Ramos (cell line): ENCODE results near the gene PARD3.
"Not testable (repeated sequence)": the region's sequence is repeated elsewhere in the genome, so short reads cannot be mapped to it uniquely, and the experiment has no call there.

ENCODE experiments used
- in situ Hi-C: fragments of 300-500 bp; cut with MboI; formaldehyde crosslinking; loops from one replicate; pipeline ENCODE4 v1.14.3; 2022; ENCODE audit warnings: low sequenced_read_pairs; ENCODE audit not compliant: unreplicated experiment

PARD3 gene

GRCh38 chr10:34273340-34273739 is 541.8 kb downstream of the PARD3 start:
- in situ Hi-C loops = no loop called here

DNA sequence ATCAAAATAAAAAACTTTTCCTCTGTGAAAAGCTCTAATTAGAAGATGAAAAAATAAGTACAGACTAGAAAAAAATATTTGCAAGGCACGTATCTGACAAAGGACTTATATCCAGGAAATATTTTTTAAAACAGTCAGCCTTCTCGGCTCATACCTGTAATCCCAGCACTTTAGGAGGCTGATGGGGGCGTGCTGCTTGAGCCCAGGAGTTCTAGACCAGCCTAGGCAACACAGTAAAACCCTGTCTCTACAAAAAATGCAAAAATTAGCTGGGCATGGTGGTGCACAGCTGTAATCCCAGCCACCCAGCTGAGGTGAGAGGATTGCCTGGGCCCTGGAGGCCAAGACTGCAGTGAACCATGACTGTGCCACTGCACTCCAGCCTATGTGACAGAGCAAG is 542.8 kb downstream of the PARD3 start:
- in situ Hi-C loops = no loop called here

GRCh38 chr10:34268410-34268809 is 546.7 kb downstream of the PARD3 start:
- in situ Hi-C loops = not testable (repeated sequence)

DNA sequence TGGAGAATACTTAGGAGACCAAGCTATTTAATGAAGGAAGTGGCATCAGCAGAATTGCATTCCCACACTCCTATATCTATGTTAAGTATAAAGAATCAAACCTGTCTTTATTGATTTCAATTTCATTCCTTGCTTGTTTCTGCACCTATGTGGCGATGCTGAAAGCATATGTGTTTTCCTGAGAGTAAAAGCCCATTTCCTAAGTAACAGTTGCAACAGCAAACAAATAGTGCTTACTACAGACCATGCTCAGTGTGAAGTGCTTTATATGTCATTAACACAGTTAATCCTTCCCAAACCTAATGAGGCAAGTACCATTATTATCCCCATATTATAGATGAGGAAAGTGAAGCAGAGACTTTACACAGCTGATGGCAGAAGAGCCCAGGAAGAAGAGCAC is 552.1 kb downstream of the PARD3 start:
- in situ Hi-C loops = no loop called here

- in situ Hi-C loops = no loop called here
Observed at GRCh38 chr10:34260904-34261303, 554.2 kb downstream of the PARD3 start.

GRCh38 chr10:34256216-34256615 is 558.9 kb downstream of the PARD3 start:
- in situ Hi-C loops = no loop called here

- in situ Hi-C loops = no loop called here
Observed at GRCh38 chr10:34255035-34255434, 560.1 kb downstream of the PARD3 start.

DNA sequence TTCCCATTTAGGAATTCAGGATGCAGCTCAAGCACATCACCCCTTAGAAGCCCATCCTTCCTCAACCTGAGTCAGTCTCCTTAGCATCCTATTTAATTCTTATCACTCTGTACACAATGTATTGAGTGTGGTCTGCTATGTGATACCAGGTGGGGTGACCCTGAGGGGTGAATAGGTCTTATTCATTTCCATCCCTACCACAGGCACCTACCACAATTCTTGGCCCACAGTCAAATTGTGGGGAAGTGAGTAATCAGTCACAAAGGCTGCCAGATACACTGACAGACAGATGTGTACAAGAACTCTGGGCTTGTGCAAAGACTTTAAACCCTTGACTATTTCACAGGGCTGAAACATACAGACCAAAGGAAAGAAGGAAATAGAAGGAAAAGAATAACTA is 560.5 kb downstream of the PARD3 start:
- in situ Hi-C loops = no loop called here

- in situ Hi-C loops = no loop called here
Observed at GRCh38 chr10:34252111-34252510, 563.0 kb downstream of the PARD3 start.

DNA sequence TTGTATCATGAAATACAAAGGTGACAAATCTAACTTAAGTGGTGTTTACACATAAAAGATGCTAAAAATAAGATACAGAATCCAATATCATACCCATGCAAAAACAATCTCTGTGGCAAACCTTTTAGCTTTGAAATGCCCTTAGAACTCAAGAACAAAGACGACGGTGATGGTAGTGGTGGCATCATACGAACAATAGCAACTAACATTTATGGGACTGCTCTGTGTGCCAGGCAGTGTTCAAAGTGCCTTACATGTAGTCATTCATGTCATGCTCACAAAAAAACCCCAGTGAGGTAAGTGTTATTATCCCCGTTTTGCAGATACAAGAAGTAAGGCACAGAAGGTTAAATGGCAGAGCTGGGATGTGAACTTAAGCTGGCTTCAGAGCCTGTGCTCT is 563.9 kb downstream of the PARD3 start:
- in situ Hi-C loops = no loop called here

DNA sequence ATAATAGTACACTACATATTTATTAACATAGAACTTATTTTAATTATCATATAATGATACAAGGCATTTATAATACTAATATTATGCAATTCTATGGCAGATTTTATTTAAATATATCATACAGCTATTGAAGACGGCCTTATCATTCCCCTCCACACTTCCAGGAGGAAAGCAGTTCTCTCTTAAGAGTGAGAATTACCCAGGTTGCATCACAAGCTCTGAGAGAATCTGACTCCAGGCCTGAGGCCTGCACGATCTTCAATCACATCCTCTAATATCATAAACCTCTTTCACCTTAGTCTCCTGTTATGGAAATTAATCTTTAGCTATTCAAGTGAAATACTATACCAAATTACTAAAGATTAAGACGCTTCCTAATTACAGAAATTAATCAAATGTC is 564.4 kb downstream of the PARD3 start:
- in situ Hi-C loops = no loop called here

- in situ Hi-C loops = no loop called here
Observed at GRCh38 chr10:34249634-34250033, 565.5 kb downstream of the PARD3 start.

DNA sequence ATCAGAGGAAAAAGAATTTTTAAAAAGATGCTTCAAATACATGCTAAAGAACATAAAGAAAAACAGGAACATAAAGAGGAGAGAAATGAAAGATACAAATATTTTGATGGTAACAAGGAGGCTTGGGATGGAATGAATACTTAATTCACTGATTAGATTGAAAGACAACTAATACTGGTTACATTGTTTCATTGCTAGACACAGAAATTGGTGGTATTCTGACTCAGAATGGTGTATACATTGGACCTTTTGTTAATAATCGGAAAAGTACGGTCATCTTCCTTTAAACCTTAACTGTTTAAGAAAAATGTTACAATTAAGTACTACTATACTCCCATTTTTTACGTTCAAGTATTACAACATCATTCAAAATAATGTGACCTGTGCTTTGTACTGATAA is 567.5 kb downstream of the PARD3 start:
- in situ Hi-C loops = no loop called here

DNA sequence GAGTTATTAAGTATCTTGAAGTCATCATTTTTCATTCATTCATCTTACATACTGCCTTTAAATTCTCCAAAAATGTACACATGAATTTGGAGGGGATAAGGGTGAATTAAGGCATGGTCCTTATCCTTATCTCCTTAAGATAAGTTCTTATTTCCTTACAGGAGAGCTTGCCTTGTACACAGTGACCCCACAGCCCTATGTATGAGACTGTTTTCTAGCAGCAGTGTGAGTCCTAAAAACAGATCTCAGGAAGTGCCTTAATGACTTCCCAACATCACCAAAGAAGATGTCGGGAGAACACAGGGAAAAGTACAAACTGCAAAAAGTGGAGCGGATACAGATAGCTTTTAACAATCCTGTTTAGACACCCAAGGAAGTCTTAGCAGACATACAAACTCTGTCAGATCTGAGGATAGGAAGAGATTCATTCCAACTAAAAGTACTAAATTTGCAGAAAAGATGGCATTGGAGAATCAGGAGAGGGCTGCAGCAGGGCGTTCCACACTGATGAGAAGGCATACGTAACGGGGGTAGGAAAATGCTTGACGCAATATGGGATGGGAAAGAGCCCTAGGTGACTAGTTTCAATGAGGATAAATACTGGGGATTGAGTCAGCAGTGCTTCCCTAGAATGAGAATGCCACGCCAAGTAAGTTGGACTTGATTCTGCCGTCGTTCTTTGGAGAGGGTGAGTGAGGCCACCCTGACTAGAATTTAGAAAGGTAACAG is 570.2 kb downstream of the PARD3 start:
- in situ Hi-C loops = no loop called here

- in situ Hi-C loops = no loop called here
Observed at GRCh38 chr10:34241226-34242000, 573.7 kb downstream of the PARD3 start.

- in situ Hi-C loops = no loop called here
Observed at GRCh38 chr10:34240039-34240438, 575.1 kb downstream of the PARD3 start.

DNA sequence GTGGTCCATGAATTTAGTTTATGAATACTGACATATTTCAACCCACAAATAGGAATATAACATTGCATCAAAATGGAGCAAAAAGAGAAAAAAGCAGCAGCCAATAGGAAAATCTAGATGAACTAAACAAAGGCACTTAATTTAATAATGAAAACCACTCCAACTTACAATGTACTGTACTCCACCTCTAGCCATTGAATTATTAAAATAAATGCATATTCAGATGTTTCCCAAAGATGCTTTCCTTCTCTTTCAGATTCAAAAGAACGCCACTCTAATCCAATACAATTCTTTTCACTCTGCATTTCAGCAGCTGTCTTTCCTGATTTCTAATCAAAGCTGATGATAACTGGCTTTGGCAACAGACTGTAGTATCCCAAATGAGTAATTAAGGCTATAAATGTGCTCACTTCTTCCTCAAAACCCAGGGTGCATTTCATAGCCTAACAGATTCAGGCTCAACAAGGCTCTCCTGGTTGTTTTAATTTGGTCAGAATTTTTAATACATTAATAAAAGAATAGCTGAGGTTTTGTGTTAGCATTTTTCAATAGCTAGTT is 577.1 kb downstream of the PARD3 start:
- in situ Hi-C loops = no loop called here

GRCh38 chr10:34236931-34237330 is 578.2 kb downstream of the PARD3 start:
- in situ Hi-C loops = no loop called here

DNA sequence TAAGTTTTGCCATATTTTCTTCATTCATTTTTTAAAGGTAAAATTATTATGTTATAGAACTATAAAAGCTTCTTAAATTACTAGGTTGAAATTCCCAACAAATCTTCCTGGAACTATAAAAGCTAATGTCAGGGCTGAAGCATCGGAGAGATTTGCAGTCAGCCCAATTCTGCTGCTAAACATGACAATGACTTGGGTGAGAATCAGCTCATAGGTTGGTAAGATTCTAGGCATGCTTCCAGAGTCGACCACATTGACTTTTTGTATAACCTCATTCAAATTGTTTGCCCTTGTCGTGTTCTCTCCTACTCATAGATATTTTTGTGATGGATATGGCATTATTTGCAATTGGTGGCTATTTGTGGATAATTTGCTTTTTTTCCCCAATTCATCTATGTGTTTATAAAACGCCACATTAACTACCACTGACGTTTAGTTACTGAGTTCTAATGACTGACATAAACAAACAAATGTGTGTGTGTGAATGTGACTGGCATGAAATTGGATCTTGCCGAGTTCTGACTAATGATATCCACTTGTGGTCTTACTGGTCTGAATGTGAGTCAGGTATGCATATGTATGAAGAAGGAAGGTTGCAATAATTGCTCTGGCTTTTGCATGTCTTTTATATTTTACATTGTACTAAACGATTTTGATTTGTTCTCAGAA is 579.8 kb downstream of the PARD3 start:
- in situ Hi-C loops = no loop called here

GRCh38 chr10:34232481-34232880 is 582.6 kb downstream of the PARD3 start:
- in situ Hi-C loops = no loop called here
